Esophagus squamous epithelium (tissue), 5 donors: Measurements from ENCODE around the gene UHRF2. TPM values are rescaled to one million over a fixed set of nuclear protein-coding genes. Genes with fewer than 3 reads are reported as not detected.
"Not testable (repeated sequence)": the region's sequence is repeated elsewhere in the genome, so short reads cannot be mapped to it uniquely, and the experiment has no call there.

Source experiments
- DNase-seq: peaks from one replicate; lab custom pipeline; 2025; lab: John Stamatoyannopoulos, UW
- H3K27ac ChIP-seq, 4 donors: fragments of 200-600 bp; sonication (generic); one replicate each; pipeline ENCODE4 v1.5.1; 2016 to 2019; ENCODE audit warnings: mild to moderate bottlenecking in 1 of 4
- H3K27me3 ChIP-seq, 4 donors: fragments of 200-600 bp; sonication (generic); 1 replicate in 3 of 4; 2 replicates in 1 of 4; pipeline versions ENCODE4 v1.5.1 to v1.6.0; 2017 to 2021; ENCODE audit warnings: antibody characterized with exemption in 1 of 4
- H3K36me3 ChIP-seq, 3 donors: fragments of 200-600 bp; sonication (generic); one replicate each; pipeline ENCODE4 v1.5.1; 2016 to 2019
- H3K4me1 ChIP-seq, 3 donors: fragments of 200-600 bp; sonication (generic); one replicate each; pipeline ENCODE4 v1.5.1; 2017 to 2019
- H3K4me3 ChIP-seq, 4 donors: fragments of 200-600 bp; sonication (generic); 1 replicate in 3 of 4; 2 replicates in 1 of 4; pipeline ENCODE4 v1.5.1; 2016 to 2019; ENCODE audit warnings: mild to moderate bottlenecking in 2 of 4, moderate library complexity in 1 of 4
- H3K9me3 ChIP-seq, 3 donors: fragments of 200-600 bp; sonication (generic); one replicate each; pipeline ENCODE4 v1.5.1; 2016 to 2019
- POLR2A ChIP-seq, 4 donors: fragments of 450-650 bp; IDR thresholded peaks; one replicate each; pipeline ENCODE4 v1.6.1; 2017; ENCODE audit warnings: antibody characterized with exemption in 4 of 4, mild to moderate bottlenecking in 4 of 4, moderate library complexity in 3 of 4
- WGBS, 2 donors: methylation state at CpG; one replicate each; pipeline ENCODE4 v1.1.5; 2018; 5-methylcytosine and 5-hydroxymethylcytosine counted together
- intact Hi-C: fragments of 100-400 bp; cut with DNase I; formaldehyde crosslinking; loops from one replicate; pipeline ENCODE4 v1.15.0; 2022
- total RNA-seq, 4 donors: library from RNA; depleted of rRNA; stranded (reverse); fragments of >200 nt; gene quantifications; one replicate each; pipeline ENCODE4 v1.1.0, GENCODE V29; 2016
- TF ChIP-seq, protein P1 (sequence below), 6 experiments: fragments of 450-650 bp in 4 of 6; fragments of 200-600 bp in 2 of 6; sonication (generic) in 2 of 6; IDR thresholded peaks; one replicate each; pipeline ENCODE4 v1.5.1; 2016 to 2019; ENCODE audit warnings: antibody characterized with exemption in 6 of 6, mild to moderate bottlenecking in 4 of 6, moderate library complexity in 4 of 6
- donor health status: DM: yes; HTN: yes; CAD: no.

The UHRF2 gene
- total RNA-seq, 4 donors from 2014 or later: 12.9 to 51.1 (median 22.1) TPM

DNA sequence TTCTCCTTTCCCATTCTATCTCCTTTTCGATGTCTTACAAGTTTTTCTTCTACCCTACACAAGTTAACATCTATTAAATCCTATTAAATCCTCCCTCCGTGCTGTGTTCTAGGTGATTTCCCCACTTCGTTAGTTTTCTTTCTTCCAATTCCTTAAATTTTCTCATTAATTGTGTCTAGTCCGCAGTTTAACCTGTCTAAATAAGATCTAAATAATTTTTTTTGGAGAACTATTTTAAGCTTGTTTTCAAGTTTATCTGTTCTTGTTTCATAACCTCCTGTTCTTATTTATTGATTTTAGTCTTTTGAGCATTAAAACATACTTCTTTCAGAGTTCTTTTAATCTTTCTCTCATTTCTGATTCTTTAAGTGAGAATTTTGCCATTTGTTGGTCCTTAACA is 109.3 kb downstream of the UHRF2 start:
- peaks cover 0 to 22% (median 0%) of the 10 kb centered on the region in 3 donors for H3K36me3 ChIP-seq
- H3K4me3 ChIP-seq: no peak overlapping the region
- H3K4me1 ChIP-seq: no peaks in the 10 kb centered on the region
- intact Hi-C loops: no loop called here
- H3K9me3 ChIP-seq: peaks cover 0 to 22% (median 10%) of the 10 kb centered on the region in 3 donors
- DNase-seq: no peak
- TF ChIP-seq POLR2A (IDR thresholded peaks at IDR 0.05): no peak
- TF ChIP-seq, protein P1, sequence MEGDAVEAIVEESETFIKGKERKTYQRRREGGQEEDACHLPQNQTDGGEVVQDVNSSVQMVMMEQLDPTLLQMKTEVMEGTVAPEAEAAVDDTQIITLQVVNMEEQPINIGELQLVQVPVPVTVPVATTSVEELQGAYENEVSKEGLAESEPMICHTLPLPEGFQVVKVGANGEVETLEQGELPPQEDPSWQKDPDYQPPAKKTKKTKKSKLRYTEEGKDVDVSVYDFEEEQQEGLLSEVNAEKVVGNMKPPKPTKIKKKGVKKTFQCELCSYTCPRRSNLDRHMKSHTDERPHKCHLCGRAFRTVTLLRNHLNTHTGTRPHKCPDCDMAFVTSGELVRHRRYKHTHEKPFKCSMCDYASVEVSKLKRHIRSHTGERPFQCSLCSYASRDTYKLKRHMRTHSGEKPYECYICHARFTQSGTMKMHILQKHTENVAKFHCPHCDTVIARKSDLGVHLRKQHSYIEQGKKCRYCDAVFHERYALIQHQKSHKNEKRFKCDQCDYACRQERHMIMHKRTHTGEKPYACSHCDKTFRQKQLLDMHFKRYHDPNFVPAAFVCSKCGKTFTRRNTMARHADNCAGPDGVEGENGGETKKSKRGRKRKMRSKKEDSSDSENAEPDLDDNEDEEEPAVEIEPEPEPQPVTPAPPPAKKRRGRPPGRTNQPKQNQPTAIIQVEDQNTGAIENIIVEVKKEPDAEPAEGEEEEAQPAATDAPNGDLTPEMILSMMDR (IDR thresholded peaks at IDR 0.05): no peak
- no peak overlapping the region for H3K27ac ChIP-seq
- WGBS, 2 donors: 93% methylated on average over 4 of the region's 4 CpGs
- H3K27me3 ChIP-seq: no peaks in the 10 kb centered on the region

DNA sequence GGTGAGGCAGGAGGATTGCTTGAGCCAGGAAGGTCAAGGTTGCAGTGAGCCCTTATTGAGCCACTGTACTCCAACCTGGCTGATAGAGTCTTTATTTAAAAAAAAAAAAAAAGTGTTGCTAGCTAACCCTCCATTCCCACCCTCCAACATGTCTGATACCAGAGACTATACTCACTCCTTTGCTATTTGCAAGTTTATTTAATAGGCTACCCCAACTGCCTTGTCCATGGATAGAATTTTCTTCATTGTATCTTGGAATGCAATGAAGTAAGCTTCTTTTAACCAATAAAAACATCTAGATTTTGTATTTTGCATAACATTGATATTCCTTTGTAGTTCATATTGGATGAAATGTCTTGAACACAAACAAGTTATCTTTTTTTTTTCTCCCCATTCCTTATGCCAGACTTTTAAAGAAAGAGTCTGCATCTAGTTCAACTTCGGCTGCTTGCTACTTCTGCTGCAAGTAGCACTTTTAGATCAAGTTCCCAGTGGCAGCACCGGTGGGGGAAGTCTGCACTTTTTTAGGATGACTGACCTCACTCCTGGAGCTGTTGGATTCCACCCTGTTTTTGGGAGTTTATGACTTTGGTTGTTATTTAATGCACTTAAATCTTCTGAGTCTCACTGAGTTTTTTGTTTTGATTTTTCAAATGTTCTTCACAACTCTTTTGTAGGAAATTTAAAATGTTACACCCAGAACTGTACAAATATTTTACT is 112.5 kb downstream of the UHRF2 start:
- Histone ChIP-seq H3K27me3 (no peaks in the 10 kb centered on the region), H3K4me1 (no peaks in the 10 kb centered on the region), H3K9me3 (peaks cover 0 to 22% (median 10%) of the 10 kb centered on the region in 3 donors), H3K27ac (no peak overlapping the region), H3K36me3 (peaks cover 0 to 16% (median 0%) of the 10 kb centered on the region in 3 donors), H3K4me3 (no peak overlapping the region)
- DNase-seq: no peak
- TF ChIP-seq, protein P1 (IDR thresholded peaks at IDR 0.05): no peak
- no peak for TF ChIP-seq POLR2A (IDR thresholded peaks at IDR 0.05)
- 56% methylated on average over 2 of the region's 2 CpGs for WGBS, 2 donors
- intact Hi-C loops: no loop called here

DNA sequence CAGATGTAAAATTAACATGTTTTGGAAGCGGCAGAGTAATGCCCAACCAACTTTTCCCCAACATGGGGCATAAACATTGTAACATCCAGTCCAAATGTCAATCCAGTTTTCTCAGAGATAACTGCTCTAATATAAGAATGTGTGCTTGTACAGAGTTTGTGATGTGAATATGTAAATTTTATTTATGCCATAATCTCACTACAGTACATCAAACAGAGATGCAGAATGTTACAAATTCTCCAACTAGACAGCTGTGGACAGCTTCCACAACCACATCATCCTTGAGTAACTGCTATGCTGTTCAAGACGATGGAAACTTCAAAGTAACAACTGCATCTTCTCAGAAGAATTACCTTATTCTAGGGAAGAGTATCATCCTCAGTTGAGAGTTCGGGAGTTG is 122.6 kb downstream of the UHRF2 start:
- intact Hi-C loops: no loop called here
- no peak overlapping the region for H3K27ac ChIP-seq
- 92 to 93% methylated on average over 3 of the region's 3 CpGs for WGBS, 2 donors
- no peak for DNase-seq
- H3K9me3 ChIP-seq: no peaks in the 10 kb centered on the region
- TF ChIP-seq, protein P1 (IDR thresholded peaks at IDR 0.05): no peak
- H3K36me3 ChIP-seq: no peaks in the 10 kb centered on the region
- no peak overlapping the region for H3K4me3 ChIP-seq
- H3K4me1 ChIP-seq: no peaks in the 10 kb centered on the region
- no peaks in the 10 kb centered on the region for H3K27me3 ChIP-seq

DNA sequence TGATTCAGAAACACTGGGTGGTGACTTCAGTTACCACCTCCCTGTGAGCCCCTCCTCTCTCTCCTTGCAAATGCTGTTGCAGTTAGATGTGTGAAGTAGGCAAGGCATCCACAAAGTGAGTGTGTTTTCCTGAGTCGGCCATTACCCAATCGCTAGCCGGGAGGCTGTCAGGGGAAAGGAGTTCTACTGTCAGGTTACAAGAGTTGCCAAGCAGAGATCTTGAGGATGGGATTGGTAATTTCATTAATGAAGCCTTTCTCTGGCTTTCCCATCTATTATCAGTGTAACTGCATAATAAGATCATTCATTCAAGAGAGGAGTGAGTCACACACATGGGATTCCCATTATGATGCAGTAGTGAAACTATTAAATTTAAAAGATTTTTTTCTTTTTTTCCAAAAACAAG is 125.7 kb downstream of the UHRF2 start:
- DNase-seq: no peak
- H3K9me3 ChIP-seq: no peaks in the 10 kb centered on the region
- H3K4me1 ChIP-seq: no peaks in the 10 kb centered on the region
- WGBS, 2 donors: 53 to 64% methylated on average over 3 of the region's 3 CpGs
- no peaks in the 10 kb centered on the region for H3K36me3 ChIP-seq
- H3K27me3 ChIP-seq: no peaks in the 10 kb centered on the region
- intact Hi-C loops: no loop called here
- TF ChIP-seq, protein P1 (IDR thresholded peaks at IDR 0.05): no peak
- TF ChIP-seq POLR2A (IDR thresholded peaks at IDR 0.05): no peak
- H3K27ac ChIP-seq: no peak overlapping the region
- no peak overlapping the region for H3K4me3 ChIP-seq

DNA sequence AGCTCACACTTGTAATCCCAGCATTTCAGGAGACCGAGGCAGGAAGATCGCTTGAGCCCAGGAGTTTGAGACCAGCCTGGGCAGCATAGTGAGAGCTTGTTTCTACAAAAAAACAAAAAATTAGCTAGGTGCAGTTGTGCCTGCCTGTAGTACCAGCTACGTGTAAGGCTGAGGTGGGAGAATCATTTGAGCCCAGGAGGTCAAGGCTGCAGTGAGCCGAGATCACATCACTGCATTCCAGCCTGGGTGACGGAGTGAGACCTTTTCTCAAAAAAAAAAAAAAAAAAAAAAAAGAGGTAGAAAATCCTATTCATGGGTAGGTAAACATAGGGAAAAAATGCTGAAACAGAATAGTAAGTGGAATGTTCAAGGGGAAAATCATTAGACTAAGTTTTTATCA is 129.6 kb downstream of the UHRF2 start:
- H3K9me3 ChIP-seq, H3K4me3 ChIP-seq, DNase-seq, H3K27me3 ChIP-seq, H3K4me1 ChIP-seq, H3K27ac ChIP-seq, intact Hi-C loops, H3K36me3 ChIP-seq: not testable (repeated sequence)
- WGBS, 2 donors: 86 to 88% methylated on average over 5 of the region's 5 CpGs
